SIG-M5 treated with dmso at 0.1 percent for 504 hours (cell line): Measurements from ENCODE around the gene DDX3Y.

Experiments used
- DNase-seq: peaks from one replicate; lab custom pipeline; 2025; ENCODE audit not compliant: unreplicated experiment; lab: John Stamatoyannopoulos, UW

Gene DDX3Y

DNA sequence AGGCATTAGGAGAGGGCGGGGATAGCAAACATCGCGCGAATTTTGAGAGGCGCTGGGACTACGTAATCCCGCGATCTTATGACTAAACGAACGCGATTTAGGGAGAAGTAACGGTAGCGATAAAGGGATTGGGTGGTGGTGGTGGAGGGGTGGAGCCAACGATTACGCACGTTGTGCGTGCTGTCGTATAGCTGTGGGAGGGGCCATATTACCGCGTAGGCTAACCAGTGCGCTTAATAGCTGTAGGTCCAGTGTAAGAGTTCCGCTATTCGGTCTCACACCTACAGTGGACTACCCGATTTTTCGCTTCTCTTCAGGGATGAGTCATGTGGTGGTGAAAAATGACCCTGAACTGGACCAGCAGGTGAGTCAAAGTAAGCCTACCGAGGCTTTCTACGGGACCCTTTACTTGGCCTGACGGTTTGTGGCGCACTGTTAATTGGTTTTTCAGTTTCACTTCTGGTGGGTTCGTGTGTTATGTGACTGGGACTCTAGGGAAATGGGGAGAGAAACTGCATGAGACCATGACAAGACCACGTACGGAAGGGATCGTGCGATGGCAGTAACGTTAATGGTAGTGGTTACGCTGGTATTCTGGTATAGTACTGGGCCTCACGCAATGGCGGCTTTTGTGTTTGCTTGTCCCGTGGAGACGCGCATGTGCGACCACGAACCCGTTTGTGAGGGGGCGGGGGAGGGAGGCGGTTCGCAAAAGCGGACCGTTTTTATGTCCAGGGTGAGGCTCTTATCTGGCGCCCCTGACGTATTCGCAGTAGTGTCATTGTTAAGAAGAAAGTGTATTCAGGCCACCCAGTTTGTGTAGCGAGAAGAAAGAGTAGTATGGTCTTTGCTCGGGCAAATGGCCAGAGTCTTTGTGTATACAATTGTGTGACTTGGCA lies at the start of gene DDX3Y:
DDX3Y (plus strand) TSS at position 251 of the 899 bp plus-strand sequence; CDS start at position 320, 69 bp downstream.
- no peak for DNase-seq

GRCh38 chrY:12855791-12856275 lies 48.8 kb upstream of the DDX3Y start:
- DNase-seq: no peak

DNA sequence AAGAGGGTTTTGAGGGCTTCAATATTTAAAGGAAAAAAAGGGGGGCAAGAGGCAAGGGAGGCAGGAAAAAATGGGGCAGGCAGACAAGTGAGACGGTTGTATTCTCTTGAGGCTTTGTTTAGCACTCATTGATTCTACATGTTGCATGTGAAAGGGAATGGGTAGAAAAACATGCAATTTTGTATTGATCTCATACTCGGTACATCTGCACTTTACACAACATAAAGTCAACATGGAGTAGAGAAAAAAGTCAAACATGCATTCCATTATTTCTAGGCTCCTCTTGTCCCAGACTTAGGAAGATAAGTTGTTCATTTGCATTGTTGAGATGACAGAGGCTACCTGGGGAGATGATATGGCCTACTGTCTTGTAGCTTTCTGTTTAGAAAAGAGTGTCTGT lies 36.7 kb upstream of the DDX3Y start:
- no peak for DNase-seq

DNA sequence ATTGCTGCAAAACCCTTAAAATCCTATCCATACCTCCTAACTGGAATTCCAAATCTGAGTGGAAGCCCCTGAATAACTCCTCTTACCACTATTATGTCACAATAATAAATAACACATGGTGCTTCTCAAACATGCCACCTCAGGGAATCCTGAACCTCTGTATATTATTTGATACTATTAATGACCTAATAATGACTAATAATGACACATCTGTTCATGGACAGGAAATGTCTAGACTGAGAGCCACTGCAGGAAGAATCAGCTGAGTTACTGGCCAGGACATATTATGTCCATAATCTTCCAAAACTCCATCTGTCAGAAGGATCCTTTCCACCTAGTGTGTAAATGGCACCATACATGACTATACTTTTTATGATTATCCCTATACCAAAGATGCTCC lies 7.7 kb upstream of the DDX3Y start:
- DNase-seq: no peak

DNA sequence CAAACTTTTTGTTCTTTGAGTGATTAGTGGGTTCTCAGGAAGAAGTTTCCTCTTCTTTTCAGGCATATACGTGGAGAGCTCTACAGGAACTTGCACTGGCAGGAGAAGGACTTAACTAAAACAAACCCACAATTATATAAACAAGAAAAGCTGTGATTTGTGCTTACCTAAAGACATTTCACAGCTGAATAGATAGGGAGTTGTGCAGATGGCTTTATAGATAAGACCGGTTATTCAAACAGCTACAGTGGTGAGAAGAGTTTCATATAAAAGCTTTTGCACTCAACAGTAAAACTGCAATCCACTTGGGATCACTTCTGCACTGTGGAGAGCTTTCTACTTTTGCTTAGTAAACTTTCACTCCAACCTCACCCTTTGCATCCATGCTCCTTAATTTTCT lies 6.1 kb upstream of the DDX3Y start:
- no peak for DNase-seq

- no peak for DNase-seq
Measured at GRCh38 chrY:12905517-12905872, 827 bp downstream of the DDX3Y start.

GRCh38 chrY:12905895-12906294 lies 1.2 kb downstream of the DDX3Y start:
- DNase-seq: no peak

- DNase-seq: no peak
Measured at GRCh38 chrY:12913541-12913940, 8.9 kb downstream of the DDX3Y start.

GRCh38 chrY:12928043-12928442 lies 23.4 kb downstream of the DDX3Y start:
- no peak for DNase-seq

- no peak for DNase-seq
Measured at GRCh38 chrY:12941725-12942687, 37.3 kb downstream of the DDX3Y start.
